SK-N-SH (cell line): ENCODE measurements around the gene C11orf68.

Experiments used
- CTCF ChIP-seq: fragments of 200-600 bp; sonication (generic); IDR thresholded peaks from 2 replicates; pipeline ENCODE4 v1.6.1; 2017; ENCODE audit warnings: antibody characterized with exemption, mild to moderate bottlenecking, moderate library complexity
- EZH2phosphoT487 ChIP-seq: fragments of 200-600 bp; sonication (generic); IDR thresholded peaks from 2 replicates; pipeline ENCODE4 v1.6.1; 2017; ENCODE audit warnings: low read depth, mixed run types, mild to moderate bottlenecking, antibody characterized with exemption, moderate library complexity, borderline replicate concordance
- IRF3 ChIP-seq: fragments of 150-350 bp; IDR thresholded peaks from 2 replicates; pipeline ENCODE4 v1.6.1; 2016; ENCODE audit warnings: mild to moderate bottlenecking, low read depth, low read length
- MAX ChIP-seq: IDR thresholded peaks from 2 replicates; pipeline ENCODE4 v1.4.0; 2012; ENCODE audit warnings: low read depth
- RAD21 ChIP-seq: IDR thresholded peaks from 2 replicates; pipeline ENCODE4 v1.6.1; 2012; ENCODE audit warnings: mild to moderate bottlenecking, low read length
- RCOR1 ChIP-seq: fragments of 150-350 bp; IDR thresholded peaks from 2 replicates; pipeline ENCODE4 v1.6.1; 2017; ENCODE audit warnings: antibody characterized with exemption, low read length
- SIN3A ChIP-seq: IDR thresholded peaks from 2 replicates; pipeline ENCODE4 v1.6.1; 2012; ENCODE audit warnings: low read depth, mild to moderate bottlenecking, low read length, moderate library complexity, borderline replicate concordance
- SMC3 ChIP-seq: IDR thresholded peaks from 2 replicates; pipeline ENCODE4 v1.6.1; 2012; ENCODE audit warnings: low read depth, low read length, improper control_type of control experiment
- TAF1 ChIP-seq: IDR thresholded peaks from 2 replicates; pipeline ENCODE4 v1.6.1; 2012; ENCODE audit warnings: low read depth, mild to moderate bottlenecking, low read length, moderate library complexity, borderline replicate concordance

GRCh38 chr11:65964906-65965305 is 46.0 kb upstream of the C11orf68 start:
- TF ChIP-seq SIN3A (no peak), RCOR1 (no peak), SMC3 (no peak), MAX (no peak), TAF1 (no peak), CTCF (no peak), EZH2phosphoT487 (no peak), IRF3 (no peak), RAD21 (no peak)
